Smooth muscle cell (in vitro differentiated cells): Measurements from ENCODE around the gene ACE. TPM values are rescaled to one million over a fixed set of nuclear protein-coding genes. Genes with fewer than 3 reads are reported as not detected.

Source experiments
- DNase-seq: peaks from one replicate; lab custom pipeline; 2025; ENCODE audit not compliant: unreplicated experiment; lab: John Stamatoyannopoulos, UW
- H2AFZ ChIP-seq: fragments of 200-600 bp; sonication (generic); 2 replicates; pipeline ENCODE4 v1.6.0; 2016; ENCODE audit warnings: antibody characterized with exemption, low read depth, mild to moderate bottlenecking
- H3F3A ChIP-seq: fragments of 200-600 bp; sonication (generic); 2 replicates; pipeline ENCODE4 v1.6.0; 2017; ENCODE audit warnings: antibody characterized with exemption, low read depth
- H3K27ac ChIP-seq: fragments of 200-600 bp; sonication (generic); 2 replicates; pipeline ENCODE4 v1.5.1; 2016; ENCODE audit warnings: low read depth, mild to moderate bottlenecking
- H3K27me3 ChIP-seq: fragments of 200-600 bp; sonication (generic); 2 replicates; pipeline ENCODE4 v1.6.1; 2016; ENCODE audit warnings: low read depth, mild to moderate bottlenecking
- H3K36me3 ChIP-seq: fragments of 200-600 bp; sonication (generic); 2 replicates; pipeline ENCODE4 v1.5.1; 2016; ENCODE audit warnings: low read depth
- H3K4me1 ChIP-seq: fragments of 200-600 bp; sonication (generic); 2 replicates; pipeline ENCODE4 v1.5.1; 2016; ENCODE audit warnings: low read depth
- H3K4me2 ChIP-seq: fragments of 200-600 bp; sonication (generic); 2 replicates; pipeline ENCODE4 v1.6.0; 2016; ENCODE audit warnings: mild to moderate bottlenecking
- H3K4me3 ChIP-seq: fragments of 200-600 bp; sonication (generic); 2 replicates; pipeline ENCODE4 v1.5.1; 2016; ENCODE audit warnings: mild to moderate bottlenecking
- H3K79me2 ChIP-seq: fragments of 200-600 bp; sonication (generic); 2 replicates; pipeline ENCODE4 v1.6.0; 2016; ENCODE audit warnings: low read depth, mild to moderate bottlenecking
- H3K9ac ChIP-seq: fragments of 200-600 bp; sonication (generic); 2 replicates; pipeline ENCODE4 v1.6.0; 2016; ENCODE audit warnings: low read depth
- H3K9me3 ChIP-seq: fragments of 200-600 bp; sonication (generic); replicated peaks from 2 replicates; pipeline ENCODE4 v1.5.1; 2016; ENCODE audit warnings: low read depth
- H4K20me1 ChIP-seq: fragments of 200-600 bp; sonication (generic); 2 replicates; pipeline ENCODE4 v1.6.0; 2016; ENCODE audit warnings: low read depth
- WGBS: methylation state at CpG from one replicate; pipeline ENCODE4 v1.1.7; 2016; ENCODE audit warnings: low lambda C conversion rate; 5-methylcytosine and 5-hydroxymethylcytosine counted together
- polyA plus RNA-seq: library from polyadenylated mRNA; unstranded; fragments of >200 nt; fragmentation: Nextera tagmentation; extraction: Ambion mirVana; gene quantifications from 2 replicates; pipeline ENCODE4 v1.2.1, GENCODE V29; 2016
- total RNA-seq: library from RNA; depleted of rRNA; stranded (reverse); fragments of >200 nt; gene quantifications from 2 replicates; pipeline ENCODE4 v1.2.3, GENCODE V29; 2014
- TF ChIP-seq, protein P1 (sequence below): fragments of 200-600 bp; sonication (generic); IDR thresholded peaks from 2 replicates; pipeline ENCODE4 v1.5.1; 2017; ENCODE audit warnings: borderline replicate concordance, mild to moderate bottlenecking, antibody characterized with exemption; ENCODE audit not compliant: insufficient read depth, poor library complexity, severe bottlenecking

Gene ACE
- total and polyA plus RNA-seq, 2 experiments from 2014 or later, result 1.5 to 2.0 TPM

DNA sequence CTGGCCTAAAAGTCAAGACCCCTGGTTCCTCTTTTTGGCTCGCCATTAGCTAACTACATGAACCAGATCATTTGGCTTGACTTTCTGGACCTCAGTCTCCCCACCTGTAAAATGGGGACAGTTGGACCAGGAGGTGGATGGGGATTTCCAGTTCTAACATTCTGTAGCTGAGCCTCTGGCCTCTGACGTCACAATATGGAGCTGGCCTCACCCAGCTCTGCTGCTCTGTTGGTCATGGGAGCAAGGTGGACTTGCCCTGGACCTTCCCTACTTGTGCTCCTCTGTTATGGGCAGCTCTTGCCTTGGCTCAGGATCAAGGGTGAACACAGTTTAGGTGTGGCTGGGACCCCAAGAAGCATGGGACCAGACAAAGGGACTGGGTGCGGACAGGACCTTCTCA, 29.8 kb downstream of the ACE start:
- Histone ChIP-seq H3K4me3 (no peak overlapping the region), H2AFZ (no peak overlapping the region), H3K9ac (no peak overlapping the region), H3K4me1 (no peaks in the 10 kb centered on the region), H3K27me3 (peaks cover 21% of the 10 kb centered on the region), H3K27ac (no peak overlapping the region), H4K20me1 (no peaks in the 10 kb centered on the region), H3K9me3 (no peaks in the 10 kb centered on the region), H3K79me2 (no peaks in the 10 kb centered on the region), H3F3A (no peaks in the 10 kb centered on the region), H3K4me2 (no peak overlapping the region), H3K36me3 (no peaks in the 10 kb centered on the region)
- whole genome bisulfite sequencing, result 86% methylated on average over 3 of the region's 3 CpGs
- no peak for DNase-seq
- TF ChIP-seq, protein P1, sequence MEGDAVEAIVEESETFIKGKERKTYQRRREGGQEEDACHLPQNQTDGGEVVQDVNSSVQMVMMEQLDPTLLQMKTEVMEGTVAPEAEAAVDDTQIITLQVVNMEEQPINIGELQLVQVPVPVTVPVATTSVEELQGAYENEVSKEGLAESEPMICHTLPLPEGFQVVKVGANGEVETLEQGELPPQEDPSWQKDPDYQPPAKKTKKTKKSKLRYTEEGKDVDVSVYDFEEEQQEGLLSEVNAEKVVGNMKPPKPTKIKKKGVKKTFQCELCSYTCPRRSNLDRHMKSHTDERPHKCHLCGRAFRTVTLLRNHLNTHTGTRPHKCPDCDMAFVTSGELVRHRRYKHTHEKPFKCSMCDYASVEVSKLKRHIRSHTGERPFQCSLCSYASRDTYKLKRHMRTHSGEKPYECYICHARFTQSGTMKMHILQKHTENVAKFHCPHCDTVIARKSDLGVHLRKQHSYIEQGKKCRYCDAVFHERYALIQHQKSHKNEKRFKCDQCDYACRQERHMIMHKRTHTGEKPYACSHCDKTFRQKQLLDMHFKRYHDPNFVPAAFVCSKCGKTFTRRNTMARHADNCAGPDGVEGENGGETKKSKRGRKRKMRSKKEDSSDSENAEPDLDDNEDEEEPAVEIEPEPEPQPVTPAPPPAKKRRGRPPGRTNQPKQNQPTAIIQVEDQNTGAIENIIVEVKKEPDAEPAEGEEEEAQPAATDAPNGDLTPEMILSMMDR, result no peak

DNA sequence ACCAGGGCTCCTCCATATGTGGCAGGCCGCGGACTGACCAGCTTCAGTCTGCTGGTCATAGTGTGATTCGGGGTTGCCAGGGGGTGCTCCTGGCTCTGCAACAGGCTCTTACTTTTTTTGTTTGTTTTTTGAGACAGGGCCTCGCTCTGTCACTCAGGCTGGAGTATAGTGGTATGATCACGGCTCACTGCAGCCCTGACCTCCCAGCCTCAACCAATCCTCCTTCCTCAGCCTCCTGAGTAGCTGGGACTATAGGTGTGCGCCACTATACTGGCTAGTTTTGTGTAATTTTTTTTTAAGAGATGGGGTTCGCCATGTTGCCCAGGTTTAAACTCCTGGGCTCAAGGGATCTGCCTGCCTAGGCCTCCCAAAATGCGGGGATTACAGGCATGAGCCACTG, 34.5 kb downstream of the ACE start:
- H3K4me1 ChIP-seq, result no peaks in the 10 kb centered on the region
- no peak overlapping the region for H3K4me2 ChIP-seq
- no peaks in the 10 kb centered on the region for H3K36me3 ChIP-seq
- no peak overlapping the region for H2AFZ ChIP-seq
- H3K9ac ChIP-seq, result no peak overlapping the region
- no peaks in the 10 kb centered on the region for H4K20me1 ChIP-seq
- WGBS, result 91% methylated on average over 8 of the region's 8 CpGs
- TF ChIP-seq, protein P1, result no peak
- H3K27ac ChIP-seq, result no peak overlapping the region
- no peak overlapping the region for H3K4me3 ChIP-seq
- H3K79me2 ChIP-seq, result no peaks in the 10 kb centered on the region
- H3F3A ChIP-seq, result no peaks in the 10 kb centered on the region
- peaks cover 5% of the 10 kb centered on the region for H3K27me3 ChIP-seq
- no peaks in the 10 kb centered on the region for H3K9me3 ChIP-seq
- DNase-seq, result no peak

DNA sequence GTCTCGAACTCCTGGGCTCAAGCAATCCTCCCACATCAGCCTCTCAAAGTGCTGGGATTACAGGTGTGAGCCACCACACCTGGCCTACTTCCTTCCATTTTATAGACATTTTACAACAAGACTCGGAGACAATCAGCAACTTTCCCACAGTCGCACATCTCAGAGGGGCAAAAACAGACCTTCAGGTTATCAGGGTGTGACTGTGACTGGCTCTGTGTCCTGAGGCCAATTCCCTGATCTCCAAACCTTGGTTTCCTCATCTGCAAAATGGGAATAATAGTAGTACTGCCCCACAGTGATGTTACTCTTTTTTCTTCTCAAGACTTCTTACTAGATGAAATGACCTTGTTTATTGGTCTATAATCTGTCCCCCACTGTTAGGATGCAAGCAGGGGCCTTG, 35.5 kb downstream of the ACE start:
- TF ChIP-seq, protein P1, result no peak

DNA sequence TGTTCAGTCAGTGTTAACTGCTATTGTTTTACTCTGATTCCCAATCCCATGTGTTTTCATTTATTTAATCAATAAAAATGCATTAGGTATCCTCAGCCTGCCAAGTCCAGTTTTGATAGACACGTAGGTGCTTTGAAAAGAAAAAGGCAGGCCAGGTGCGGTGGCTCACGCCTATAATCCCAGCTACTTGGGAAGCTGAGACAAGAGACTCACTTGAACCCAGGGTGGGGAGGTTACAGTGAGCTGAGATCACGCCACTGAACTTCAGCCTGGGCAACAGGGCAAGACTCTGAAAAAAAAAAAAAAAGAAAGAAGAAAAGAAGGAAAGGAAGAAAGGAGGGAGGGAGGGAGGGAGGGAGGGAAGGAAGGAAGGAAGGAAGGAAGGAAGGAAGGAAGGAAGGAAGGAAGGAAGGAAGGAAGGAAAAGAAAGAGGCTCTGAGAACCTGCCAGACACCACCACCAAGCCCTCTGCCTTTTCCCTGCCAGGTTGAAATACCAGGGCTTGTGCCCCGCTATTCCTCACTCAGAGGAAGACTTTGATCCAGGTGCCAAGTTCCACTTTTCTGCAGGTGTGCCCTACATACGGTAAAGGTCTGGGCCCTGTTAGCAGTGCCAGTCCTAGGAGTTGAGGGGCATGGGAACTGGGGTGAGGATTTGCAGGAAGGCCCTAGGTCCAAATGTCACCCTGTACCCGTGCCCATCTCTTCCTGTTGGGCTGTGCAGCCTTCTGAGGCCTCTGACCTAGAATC, 36.2 kb downstream of the ACE start:
- 89% methylated on average over 7 of the region's 7 CpGs for WGBS
- no peaks in the 10 kb centered on the region for H3F3A ChIP-seq
- H3K27ac ChIP-seq, result no peak overlapping the region
- H4K20me1 ChIP-seq, result no peaks in the 10 kb centered on the region
- no peaks in the 10 kb centered on the region for H3K9me3 ChIP-seq
- H3K36me3 ChIP-seq, result no peaks in the 10 kb centered on the region
- no peak overlapping the region for H2AFZ ChIP-seq
- no peak overlapping the region for H3K4me3 ChIP-seq
- H3K4me1 ChIP-seq, result no peaks in the 10 kb centered on the region
- TF ChIP-seq, protein P1, result no peak
- peaks cover 5% of the 10 kb centered on the region for H3K27me3 ChIP-seq
- DNase-seq, result no peak
- H3K79me2 ChIP-seq, result no peaks in the 10 kb centered on the region
- H3K4me2 ChIP-seq, result no peak overlapping the region
- H3K9ac ChIP-seq, result no peak overlapping the region

More for the DNA sequence above, 35.5 kb downstream of the ACE start:
- no peaks in the 10 kb centered on the region for H3K9me3 ChIP-seq
- no peak overlapping the region for H3K4me2 ChIP-seq
- peaks cover 5% of the 10 kb centered on the region for H3K27me3 ChIP-seq
- no peaks in the 10 kb centered on the region for H3K4me1 ChIP-seq
- WGBS, result 90% methylated on average over 3 of the region's 3 CpGs
- H2AFZ ChIP-seq, result no peak overlapping the region
- H3K79me2 ChIP-seq, result no peaks in the 10 kb centered on the region
- no peaks in the 10 kb centered on the region for H4K20me1 ChIP-seq
- no peak overlapping the region for H3K9ac ChIP-seq
- no peak overlapping the region for H3K27ac ChIP-seq
- H3F3A ChIP-seq, result no peaks in the 10 kb centered on the region
- no peak for DNase-seq
- no peak overlapping the region for H3K4me3 ChIP-seq
- no peaks in the 10 kb centered on the region for H3K36me3 ChIP-seq
